Measurements from ENCODE around the gene ISM2. TPM values are rescaled to one million over a fixed set of nuclear protein-coding genes. Genes with fewer than 3 reads are reported as not detected.

ISM2 gene
- total RNA-seq, 1 donor from 2014 or later, result 0.39 TPM

GRCh38 chr14:77439861-77440260, 58.8 kb downstream of the ISM2 start:
- H3K36me3 ChIP-seq (ENCODE audit: insufficient read depth, low read length), result peaks cover 34% of the 10 kb centered on the region
- no peaks in the 10 kb centered on the region for H3K79me2 ChIP-seq (ENCODE audit: insufficient read depth, low read length)
- no peak overlapping the region for H3K4me2 ChIP-seq (ENCODE audit: low read length)
- no peak overlapping the region for H3K4me3 ChIP-seq (ENCODE audit: insufficient read depth, low read depth, low read length)
- H3K9ac ChIP-seq (ENCODE audit: low read length), result no peak overlapping the region
- no peaks in the 10 kb centered on the region for H4K20me1 ChIP-seq (ENCODE audit: insufficient read depth, low read length)
- no peak overlapping the region for H3K4me3 Mint-ChIP-seq (ENCODE audit: unreplicated experiment)
- H3K9me3 Mint-ChIP-seq (ENCODE audit: unreplicated experiment), result no peaks in the 10 kb centered on the region
- H3K27ac ChIP-seq (ENCODE audit: low read depth, low read length), result no peak overlapping the region
- peaks cover 30% of the 10 kb centered on the region for H3K36me3 Mint-ChIP-seq (ENCODE audit: low read depth, unreplicated experiment)
- H3K27ac Mint-ChIP-seq (ENCODE audit: unreplicated experiment), result no peak overlapping the region
- DNase-seq (ENCODE audit: low read depth) (no peak), FAIRE-seq (no peak)
- no peaks in the 10 kb centered on the region for H3K4me1 ChIP-seq (ENCODE audit: insufficient read depth, low read length)
- peaks cover 8% of the 10 kb centered on the region for H3K4me1 Mint-ChIP-seq (ENCODE audit: low read depth, unreplicated experiment)
- no peak overlapping the region for H2AFZ ChIP-seq (ENCODE audit: low read depth, low read length)
- no peaks in the 10 kb centered on the region for H3K27me3 Mint-ChIP-seq (ENCODE audit: low read depth, unreplicated experiment)
- no peaks in the 10 kb centered on the region for H3K9me3 ChIP-seq (ENCODE audit: insufficient read depth, low read depth, low read length)
- no peaks in the 10 kb centered on the region for H3K27me3 ChIP-seq (ENCODE audit: insufficient read depth, low read length)
- TF ChIP-seq CTCF (IDR thresholded peaks at IDR 0.05; ENCODE audit: insufficient read depth, low read depth, low read length) (no peak), EZH2 (IDR thresholded peaks at IDR 0.05; ENCODE audit: insufficient read depth, low read length) (no peak)

GRCh38 chr14:77438596-77438995, 60.0 kb downstream of the ISM2 start:
- peaks cover 38% of the 10 kb centered on the region for H3K36me3 ChIP-seq (ENCODE audit: insufficient read depth, low read length)
- no peak for FAIRE-seq

More at GRCh38 chr14:77438596-77438995, 60.0 kb downstream of the ISM2 start:
- Mint-ChIP-seq H3K27ac (ENCODE audit: unreplicated experiment) (no peak overlapping the region), H3K4me3 (ENCODE audit: unreplicated experiment) (no peak overlapping the region), H3K36me3 (ENCODE audit: low read depth, unreplicated experiment) (peaks cover 32% of the 10 kb centered on the region), H3K9me3 (ENCODE audit: unreplicated experiment) (no peaks in the 10 kb centered on the region), H3K4me1 (ENCODE audit: low read depth, unreplicated experiment) (peaks cover 8% of the 10 kb centered on the region), H3K27me3 (ENCODE audit: low read depth, unreplicated experiment) (no peaks in the 10 kb centered on the region)
- H2AFZ ChIP-seq (ENCODE audit: low read depth, low read length), result no peak overlapping the region
- no peak overlapping the region for H3K9ac ChIP-seq (ENCODE audit: low read length)
- H3K27ac ChIP-seq (ENCODE audit: low read depth, low read length), result no peak overlapping the region
- no peaks in the 10 kb centered on the region for H3K9me3 ChIP-seq (ENCODE audit: insufficient read depth, low read depth, low read length)
- no peak for DNase-seq (ENCODE audit: low read depth)
- no peaks in the 10 kb centered on the region for H3K79me2 ChIP-seq (ENCODE audit: insufficient read depth, low read length)
- no peak overlapping the region for H3K4me3 ChIP-seq (ENCODE audit: insufficient read depth, low read depth, low read length)
- no peaks in the 10 kb centered on the region for H4K20me1 ChIP-seq (ENCODE audit: insufficient read depth, low read length)
- H3K27me3 ChIP-seq (ENCODE audit: insufficient read depth, low read length), result no peaks in the 10 kb centered on the region
- no peak overlapping the region for H3K4me2 ChIP-seq (ENCODE audit: low read length)
- H3K4me1 ChIP-seq (ENCODE audit: insufficient read depth, low read length), result no peaks in the 10 kb centered on the region
- TF ChIP-seq EZH2 (IDR thresholded peaks at IDR 0.05; ENCODE audit: insufficient read depth, low read length) (no peak), CTCF (IDR thresholded peaks at IDR 0.05; ENCODE audit: insufficient read depth, low read depth, low read length) (no peak)

Data from astrocyte (in vitro differentiated cells and primary cell).